Skeletal muscle satellite cell (primary cell): ENCODE measurements around the gene INF2.

ENCODE experiments used
- H3K27me3 ChIP-seq: 2 replicates; pipeline ENCODE4 v1.7.0; 2013; ENCODE audit warnings: low read length; ENCODE audit not compliant: control insufficient read depth, insufficient read depth
- H3K36me3 ChIP-seq: 2 replicates; pipeline ENCODE4 v1.7.0; 2013; ENCODE audit warnings: mild to moderate bottlenecking, control low read depth, low read length; ENCODE audit not compliant: insufficient read depth
- H3K4me1 ChIP-seq: 2 replicates; pipeline ENCODE4 v1.7.0; 2013; ENCODE audit warnings: low read length; ENCODE audit not compliant: control insufficient read depth, insufficient read depth
- H3K4me2 ChIP-seq: 2 replicates; pipeline ENCODE4 v1.7.0; 2013; ENCODE audit warnings: mild to moderate bottlenecking, low read length
- H3K4me3 ChIP-seq: 2 replicates; pipeline ENCODE4 v1.7.0; 2013; ENCODE audit warnings: low read length
- H3K9ac ChIP-seq: 2 replicates; pipeline ENCODE4 v1.7.0; 2013; ENCODE audit warnings: mild to moderate bottlenecking, low read depth, low read length, moderate library complexity
- H3K9me3 ChIP-seq: replicated peaks from 2 replicates; pipeline ENCODE4 v1.7.0; 2013; ENCODE audit warnings: mild to moderate bottlenecking, control low read depth, low read length

Gene INF2

DNA sequence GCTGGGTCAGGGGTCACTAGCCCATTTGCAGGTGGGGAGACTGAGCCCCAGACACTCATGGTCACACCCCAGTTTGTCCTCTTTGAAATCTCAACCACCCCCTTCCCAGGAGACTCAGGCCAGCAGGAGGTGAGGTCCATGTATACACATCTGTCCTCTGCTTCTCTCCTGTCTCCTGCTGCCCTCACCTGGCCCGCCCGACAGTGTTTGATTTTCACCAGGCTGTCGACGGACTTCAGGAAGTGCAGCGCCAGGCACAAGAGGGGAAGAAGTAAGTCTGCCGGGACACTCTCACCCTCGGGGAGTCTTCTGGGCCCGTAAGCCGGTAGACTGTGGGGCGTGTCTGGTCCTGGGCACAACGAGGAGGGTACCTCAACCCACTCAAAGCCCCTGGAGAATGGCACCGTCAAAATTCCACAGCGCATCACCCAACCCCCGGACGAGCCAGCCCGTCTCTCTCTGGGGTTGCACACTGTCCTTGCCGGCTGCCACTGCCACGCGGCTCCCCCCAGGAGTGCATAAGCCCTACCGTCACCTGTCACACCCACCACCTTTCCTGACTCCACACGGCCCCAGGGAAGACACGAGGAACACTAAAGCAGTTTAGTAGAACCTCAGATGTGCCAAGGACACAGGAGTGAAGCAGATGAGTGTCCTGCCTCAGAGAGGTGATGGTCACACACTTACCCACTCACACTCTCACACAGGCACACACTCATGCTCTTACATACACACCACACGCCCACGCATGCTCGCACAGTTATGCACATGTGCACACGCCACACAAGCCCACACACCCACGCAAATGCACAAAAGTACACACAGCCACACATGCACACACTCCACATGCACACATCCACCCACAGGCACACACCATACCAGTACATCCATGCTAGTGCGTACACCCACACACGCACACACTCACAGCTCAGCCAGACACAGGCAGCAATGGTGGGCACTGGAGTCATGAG lies 50.4 kb downstream of the INF2 start:
- Histone ChIP-seq H3K9me3 (no peaks in the 10 kb centered on the region), H3K4me3 (no peak overlapping the region), H3K36me3 (no peaks in the 10 kb centered on the region), H3K4me2 (no peak overlapping the region), H3K4me1 (peaks cover 22% of the 10 kb centered on the region), H3K27me3 (no peaks in the 10 kb centered on the region), H3K9ac (no peak overlapping the region)

DNA sequence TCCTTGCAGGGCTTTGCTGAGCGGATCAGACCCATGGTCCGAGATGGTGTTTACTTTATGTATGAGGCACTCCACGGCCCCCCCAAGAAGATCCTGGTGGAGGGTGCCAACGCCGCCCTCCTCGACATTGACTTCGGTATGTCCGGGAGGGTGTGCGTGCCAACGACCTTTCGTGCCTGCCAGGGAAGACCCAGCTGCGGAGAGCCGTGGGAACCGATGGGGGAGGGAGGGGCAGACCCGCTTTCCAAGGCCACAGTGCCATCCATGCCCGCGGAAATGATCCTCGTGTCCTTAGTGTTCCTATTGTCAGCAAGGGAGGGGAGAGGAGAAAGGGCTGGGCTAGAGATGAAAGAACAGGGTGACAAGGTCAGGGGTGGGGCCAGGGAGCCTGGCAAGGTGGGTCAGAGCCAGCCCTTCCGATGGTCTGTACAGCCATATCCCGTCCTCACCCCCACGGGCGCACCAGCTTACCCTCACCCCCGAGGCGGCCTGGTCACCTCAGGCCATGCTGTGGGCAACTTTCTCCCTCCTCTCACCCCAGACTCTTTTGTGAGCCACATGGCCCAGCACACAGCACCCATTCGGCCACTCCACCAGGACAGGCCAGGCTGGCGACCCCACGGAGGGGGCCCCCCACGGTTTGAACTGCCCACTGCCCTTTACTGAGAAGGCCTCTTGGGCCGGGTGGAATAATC lies 51.8 kb downstream of the INF2 start:
- Histone ChIP-seq H3K9ac (no peak overlapping the region), H3K27me3 (no peaks in the 10 kb centered on the region), H3K9me3 (no peaks in the 10 kb centered on the region), H3K36me3 (no peaks in the 10 kb centered on the region), H3K4me2 (no peak overlapping the region), H3K4me1 (peaks cover 17% of the 10 kb centered on the region), H3K4me3 (no peak overlapping the region)

DNA sequence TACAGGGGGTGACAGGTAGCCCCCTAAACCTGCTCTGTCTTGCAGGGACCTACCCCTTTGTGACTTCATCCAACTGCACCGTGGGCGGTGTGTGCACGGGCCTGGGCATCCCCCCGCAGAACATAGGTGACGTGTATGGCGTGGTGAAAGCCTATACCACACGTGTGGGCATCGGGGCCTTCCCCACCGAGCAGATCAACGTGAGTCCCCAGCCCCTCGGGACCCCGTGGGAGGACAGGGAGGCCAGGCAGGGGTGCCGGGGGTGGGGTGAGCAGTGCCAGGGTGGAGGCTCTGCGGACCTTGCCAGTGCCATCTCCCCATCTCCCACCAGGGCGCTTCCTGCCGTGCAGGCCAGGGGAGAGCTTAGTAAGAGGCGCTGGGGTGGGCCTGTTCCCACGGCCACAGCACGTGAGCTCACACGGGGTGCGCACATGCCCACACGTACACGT lies 52.4 kb downstream of the INF2 start:
- Histone ChIP-seq H3K4me2 (no peak overlapping the region), H3K9me3 (no peaks in the 10 kb centered on the region), H3K36me3 (no peaks in the 10 kb centered on the region), H3K9ac (no peak overlapping the region), H3K4me1 (peaks cover 19% of the 10 kb centered on the region), H3K4me3 (no peak overlapping the region), H3K27me3 (no peaks in the 10 kb centered on the region)

DNA sequence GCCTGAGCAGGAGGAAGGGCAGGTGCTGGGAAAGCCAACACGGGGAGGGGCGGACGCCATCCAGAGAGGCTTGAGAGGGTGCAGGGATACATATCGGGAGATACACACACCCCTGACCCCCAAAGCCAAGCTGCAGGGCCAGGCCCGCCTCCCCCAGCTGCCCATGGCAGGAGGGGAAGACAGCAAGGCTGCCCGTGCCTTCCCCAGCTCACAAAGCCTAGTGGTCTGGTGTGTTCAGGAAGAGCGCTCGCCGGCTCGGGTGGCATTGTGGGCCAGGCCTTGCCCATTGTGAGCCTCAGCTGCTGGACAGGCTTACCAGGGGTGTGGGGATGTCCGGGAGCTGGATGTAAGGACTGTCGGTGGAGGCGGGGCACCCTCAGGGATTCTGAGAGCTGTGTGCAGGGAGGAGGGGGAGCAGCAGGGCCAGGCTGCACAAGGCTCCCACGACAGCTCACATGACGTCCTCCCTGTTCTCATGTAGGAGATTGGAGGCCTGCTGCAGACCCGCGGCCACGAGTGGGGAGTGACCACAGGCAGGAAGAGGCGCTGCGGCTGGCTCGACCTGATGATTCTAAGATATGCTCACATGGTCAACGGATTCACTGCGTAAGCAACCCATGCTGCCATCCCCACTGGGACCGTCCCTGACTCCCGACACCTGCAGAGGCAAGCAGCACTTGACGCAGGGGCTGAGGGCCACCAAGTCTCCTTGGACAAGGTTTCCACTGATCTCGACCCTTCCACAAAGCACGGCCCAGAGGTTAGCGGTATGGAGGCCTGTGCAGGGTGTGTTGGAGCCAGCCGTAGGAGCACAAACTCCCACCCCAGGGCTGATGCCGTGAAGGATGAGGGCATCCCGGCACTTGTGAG lies 53.4 kb downstream of the INF2 start:
- Histone ChIP-seq H3K4me1 (peaks cover 27% of the 10 kb centered on the region), H3K9ac (no peak overlapping the region), H3K36me3 (no peaks in the 10 kb centered on the region), H3K4me3 (no peak overlapping the region), H3K27me3 (no peaks in the 10 kb centered on the region), H3K9me3 (no peaks in the 10 kb centered on the region), H3K4me2 (no peak overlapping the region)

DNA sequence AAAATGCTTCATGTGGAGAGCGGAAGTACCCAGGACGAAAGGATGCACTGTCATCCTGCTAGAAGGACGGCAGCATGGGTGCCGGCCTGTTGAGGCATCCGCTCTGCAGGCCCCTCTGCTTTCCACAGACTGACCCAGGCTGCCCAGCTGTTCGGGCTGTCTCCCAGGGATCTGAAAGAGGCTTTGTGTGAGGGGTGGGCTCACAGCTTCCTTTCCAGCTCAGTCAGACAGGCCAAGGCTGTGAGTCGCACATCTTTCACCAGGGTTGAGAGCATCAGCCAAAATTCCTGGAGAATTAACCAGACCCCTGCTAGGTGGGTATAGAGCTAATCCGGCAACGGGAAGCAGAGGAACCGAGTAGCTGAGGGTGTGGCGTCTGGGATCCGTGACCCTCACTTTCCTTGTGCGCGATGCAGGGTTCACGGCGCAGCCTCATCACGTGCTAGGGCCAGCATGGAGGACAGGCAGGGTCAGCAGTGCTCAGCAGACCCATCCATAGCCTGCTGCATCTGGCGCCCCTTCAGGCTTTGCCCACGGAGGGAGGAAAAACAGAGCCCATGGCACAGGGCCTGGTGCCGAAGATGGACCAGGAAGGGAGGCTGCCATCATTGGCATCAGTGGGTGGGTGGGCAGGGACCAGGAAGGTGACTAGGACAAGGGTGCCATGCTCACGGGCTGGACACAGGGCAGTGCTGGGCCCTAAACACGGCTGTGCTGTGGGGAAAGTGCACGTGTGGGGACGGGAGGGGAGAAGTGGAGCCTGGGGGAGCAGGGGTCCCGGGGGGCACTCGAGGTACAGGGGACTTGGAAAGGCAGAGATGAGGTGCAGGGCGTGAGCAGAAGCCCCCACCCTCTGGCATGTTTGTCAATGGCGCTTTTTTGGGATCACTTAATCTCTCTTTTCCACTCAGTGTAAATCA lies 54.3 kb downstream of the INF2 start:
- Histone ChIP-seq H3K36me3 (no peaks in the 10 kb centered on the region), H3K4me3 (no peak overlapping the region), H3K9me3 (no peaks in the 10 kb centered on the region), H3K27me3 (no peaks in the 10 kb centered on the region), H3K9ac (no peak overlapping the region), H3K4me1 (peaks cover 29% of the 10 kb centered on the region), H3K4me2 (no peak overlapping the region)

DNA sequence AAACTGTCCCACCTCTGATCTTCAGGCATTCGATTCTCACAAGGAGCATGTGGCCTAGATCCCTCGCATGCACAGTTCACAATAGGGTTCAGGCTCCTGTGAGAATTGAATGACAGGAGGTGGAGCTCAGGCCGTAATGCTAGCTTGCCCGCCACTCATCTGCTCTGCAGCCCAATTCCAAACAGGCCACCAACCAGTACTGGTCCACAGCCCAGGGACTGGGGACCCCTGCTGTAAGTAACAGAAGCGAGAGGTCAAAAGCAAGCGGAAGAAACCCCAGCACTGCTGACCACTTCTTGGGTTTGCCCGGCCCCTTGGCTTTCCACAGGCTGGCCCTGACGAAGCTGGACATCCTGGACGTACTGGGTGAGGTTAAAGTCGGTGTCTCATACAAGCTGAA lies 55.1 kb downstream of the INF2 start:
- Histone ChIP-seq H3K4me1 (peaks cover 37% of the 10 kb centered on the region), H3K4me2 (no peak overlapping the region), H3K36me3 (no peaks in the 10 kb centered on the region), H3K9me3 (no peaks in the 10 kb centered on the region), H3K4me3 (no peak overlapping the region), H3K9ac (no peak overlapping the region), H3K27me3 (no peaks in the 10 kb centered on the region)

DNA sequence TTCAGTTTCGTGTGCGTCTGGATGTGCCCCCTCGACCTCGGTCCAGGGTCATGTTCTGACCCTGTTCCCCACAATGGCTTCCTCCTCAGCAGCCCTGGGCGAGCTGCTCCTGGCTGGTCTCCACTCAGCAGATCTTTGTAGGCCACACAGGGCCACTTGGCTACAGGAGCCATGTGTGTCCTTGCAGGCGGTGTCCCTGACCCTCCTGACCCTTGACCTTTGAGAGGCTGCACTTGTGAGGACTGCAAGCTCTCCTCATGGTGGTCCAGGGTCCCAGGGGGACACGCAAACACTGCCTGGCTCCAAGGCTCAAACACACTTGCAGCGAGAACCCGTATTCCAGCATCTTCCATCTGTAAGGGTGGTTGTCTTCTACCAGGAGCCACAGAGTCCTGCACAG lies 56.0 kb downstream of the INF2 start:
- Histone ChIP-seq H3K9ac (no peak overlapping the region), H3K4me3 (no peak overlapping the region), H3K4me1 (peaks cover 46% of the 10 kb centered on the region), H3K27me3 (no peaks in the 10 kb centered on the region), H3K9me3 (no peaks in the 10 kb centered on the region), H3K36me3 (no peaks in the 10 kb centered on the region), H3K4me2 (no peak overlapping the region)

DNA sequence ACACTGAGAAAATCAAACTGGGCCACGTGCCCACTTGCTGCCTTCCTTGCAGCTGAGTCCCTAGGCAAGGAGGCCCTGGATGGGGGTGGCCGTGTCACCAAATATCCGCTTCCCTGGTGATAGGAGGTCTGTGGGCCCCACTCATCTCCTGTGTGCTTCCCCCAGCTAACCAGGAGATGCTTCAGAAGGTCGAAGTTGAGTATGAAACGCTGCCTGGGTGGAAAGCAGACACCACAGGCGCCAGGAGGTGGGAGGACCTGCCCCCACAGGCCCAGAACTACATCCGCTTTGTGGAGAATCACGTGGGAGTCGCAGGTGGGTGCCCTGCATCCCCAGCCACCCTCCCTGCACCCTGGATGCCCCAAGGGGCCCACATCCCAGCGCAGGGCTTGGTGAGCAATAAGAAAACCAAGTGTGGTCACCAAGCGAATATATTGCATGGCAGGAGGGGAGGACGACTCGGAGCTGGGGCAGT lies 56.7 kb downstream of the INF2 start:
- Histone ChIP-seq H3K4me3 (no peak overlapping the region), H3K4me2 (peak overlapping the region; percentile 3), H3K36me3 (no peaks in the 10 kb centered on the region), H3K4me1 (peaks cover 47% of the 10 kb centered on the region), H3K9ac (no peak overlapping the region), H3K9me3 (no peaks in the 10 kb centered on the region), H3K27me3 (no peaks in the 10 kb centered on the region)

DNA sequence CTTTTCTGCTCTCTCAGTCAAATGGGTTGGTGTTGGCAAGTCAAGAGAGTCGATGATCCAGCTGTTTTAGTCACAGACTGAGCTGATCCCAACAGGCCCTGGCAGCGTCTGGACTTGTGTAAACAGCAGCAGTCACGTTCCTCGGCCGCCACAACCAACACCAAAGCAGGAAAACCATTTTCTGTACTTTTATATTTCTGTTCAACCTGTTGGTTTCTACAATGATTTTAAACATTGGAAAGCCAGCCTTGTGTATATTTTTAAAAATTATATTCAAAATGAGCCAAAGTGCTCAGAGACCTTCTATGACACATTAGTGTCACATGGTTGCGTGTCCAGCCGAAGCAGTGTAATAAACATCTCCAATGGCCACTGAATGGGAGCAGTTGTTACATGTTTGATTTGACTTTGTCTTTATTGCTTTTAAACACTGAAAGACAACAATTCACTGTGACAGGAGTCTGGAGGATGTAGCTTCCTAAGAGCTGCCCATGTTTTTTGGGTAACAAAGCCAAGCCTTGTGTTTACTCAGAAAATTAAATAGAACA lies 57.6 kb downstream of the INF2 start:
- Histone ChIP-seq H3K9ac (no peak overlapping the region), H3K4me2 (peak overlapping the region; percentile 3), H3K4me1 (peaks cover 48% of the 10 kb centered on the region), H3K9me3 (no peaks in the 10 kb centered on the region), H3K36me3 (no peaks in the 10 kb centered on the region), H3K4me3 (no peak overlapping the region), H3K27me3 (no peaks in the 10 kb centered on the region)

DNA sequence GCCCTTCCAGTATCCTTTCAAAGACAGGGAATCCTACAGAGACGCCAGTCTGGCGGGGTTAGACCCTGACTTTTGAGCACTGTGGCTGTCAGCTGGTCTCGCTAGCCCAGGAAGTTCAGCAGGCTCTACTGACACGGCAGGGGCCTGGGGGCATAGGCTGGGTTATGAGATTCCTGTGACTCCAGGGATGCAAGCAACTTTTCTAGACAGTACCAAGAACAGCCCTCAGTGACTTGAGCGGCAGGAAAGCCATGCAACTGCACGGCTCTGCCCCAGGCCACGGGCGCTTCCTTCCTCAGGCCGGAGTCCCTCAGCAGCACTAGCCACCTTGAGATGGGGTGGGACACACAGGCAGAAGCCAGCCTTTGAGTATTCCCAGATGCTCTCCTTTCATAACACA lies 58.5 kb downstream of the INF2 start:
- Histone ChIP-seq H3K9me3 (no peaks in the 10 kb centered on the region), H3K9ac (no peak overlapping the region), H3K4me3 (no peak overlapping the region), H3K27me3 (no peaks in the 10 kb centered on the region), H3K36me3 (no peaks in the 10 kb centered on the region), H3K4me2 (no peak overlapping the region), H3K4me1 (peaks cover 52% of the 10 kb centered on the region)
